ENCODE results near the gene ACTG1.

Gene ACTG1

DNA sequence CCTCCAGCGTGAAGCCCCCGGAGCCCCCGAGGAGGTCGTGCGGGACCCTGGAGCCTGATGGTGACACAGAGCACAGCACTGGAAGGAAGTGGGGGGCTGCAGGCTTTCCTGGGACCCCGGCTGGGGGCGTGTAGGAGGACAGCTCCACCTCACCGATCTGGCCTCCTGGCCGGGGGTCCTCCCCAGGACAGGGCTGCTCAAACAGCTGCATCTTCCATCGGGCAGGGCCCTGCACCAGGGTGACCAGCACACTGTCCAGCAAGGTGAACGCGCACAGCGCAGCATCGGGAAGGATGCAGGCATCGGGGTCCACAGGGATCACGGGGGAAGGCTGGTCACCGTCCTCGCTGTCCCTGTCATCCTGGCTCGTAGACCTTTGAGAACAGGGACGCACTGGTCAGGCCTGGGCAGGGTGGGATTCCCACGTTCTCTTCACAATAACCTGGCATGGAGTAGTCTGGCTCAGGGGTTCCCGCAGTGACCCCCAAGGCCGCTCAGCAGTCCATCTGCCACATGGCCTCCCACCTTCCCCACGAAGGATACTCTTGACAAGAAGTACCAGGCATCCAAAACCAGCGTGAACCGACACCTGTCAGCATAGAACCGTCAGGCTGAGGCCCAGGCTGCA, 38.3 kb upstream of the ACTG1 start:
- Histone ChIP-seq H3K4me1 (ENCODE audit: insufficient read depth, low read length) (peaks cover 21% of the 10 kb centered on the region), H3K4me3 (ENCODE audit: low read length) (peak overlapping the region; percentile 72), H3K36me3 (ENCODE audit: insufficient read depth, low read length) (peaks cover 32% of the 10 kb centered on the region), H3K9me3 (ENCODE audit: low read length) (no peaks in the 10 kb centered on the region), H3K27me3 (ENCODE audit: insufficient read depth, low read length) (no peaks in the 10 kb centered on the region), H2AFZ (ENCODE audit: low read depth, low read length) (no peak overlapping the region)

DNA sequence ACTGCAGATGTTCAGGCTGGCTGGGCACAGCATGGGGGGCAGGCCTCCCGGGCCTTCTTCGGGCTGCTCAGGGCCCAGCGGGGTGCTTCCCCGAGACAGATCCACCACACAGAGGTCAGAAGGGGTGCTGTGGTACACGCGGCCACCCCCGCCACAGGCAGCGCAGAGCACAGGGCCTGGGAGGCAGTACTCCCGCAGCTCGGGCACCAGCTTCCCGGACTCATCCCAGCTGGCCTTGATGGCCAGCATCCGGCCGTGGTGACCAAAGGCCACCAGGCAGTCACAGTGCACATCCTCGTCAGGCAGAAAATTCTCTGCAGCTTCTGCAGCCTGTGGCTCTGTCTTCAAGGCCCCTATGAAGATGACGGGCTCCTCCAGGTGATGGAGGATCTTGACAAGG, 37.7 kb upstream of the ACTG1 start:
- H3K4me3 ChIP-seq (ENCODE audit: low read length), result no peak overlapping the region

GRCh38 chr17:81549826-81550225, 37.2 kb upstream of the ACTG1 start:
- Histone ChIP-seq H3K9me3 (ENCODE audit: low read length) (no peaks in the 10 kb centered on the region), H3K4me3 (ENCODE audit: low read length) (no peak overlapping the region), H3K36me3 (ENCODE audit: insufficient read depth, low read length) (peaks cover 42% of the 10 kb centered on the region), H3K4me1 (ENCODE audit: insufficient read depth, low read length) (peaks cover 21% of the 10 kb centered on the region), H2AFZ (ENCODE audit: low read depth, low read length) (no peak overlapping the region), H3K27me3 (ENCODE audit: insufficient read depth, low read length) (no peaks in the 10 kb centered on the region)

More for the DNA sequence above, 37.7 kb upstream of the ACTG1 start:
- no peaks in the 10 kb centered on the region for H3K9me3 ChIP-seq (ENCODE audit: low read length)
- H3K36me3 ChIP-seq (ENCODE audit: insufficient read depth, low read length), result peaks cover 39% of the 10 kb centered on the region
- peaks cover 21% of the 10 kb centered on the region for H3K4me1 ChIP-seq (ENCODE audit: insufficient read depth, low read length)
- no peaks in the 10 kb centered on the region for H3K27me3 ChIP-seq (ENCODE audit: insufficient read depth, low read length)
- H2AFZ ChIP-seq (ENCODE audit: low read depth, low read length), result no peak overlapping the region

GRCh38 chr17:81549031-81549557, 36.5 kb upstream of the ACTG1 start:
- Histone ChIP-seq H3K9me3 (ENCODE audit: low read length) (no peaks in the 10 kb centered on the region), H3K4me3 (ENCODE audit: low read length) (no peak overlapping the region), H2AFZ (ENCODE audit: low read depth, low read length) (no peak overlapping the region), H3K36me3 (ENCODE audit: insufficient read depth, low read length) (peaks cover 47% of the 10 kb centered on the region), H3K4me1 (ENCODE audit: insufficient read depth, low read length) (peaks cover 21% of the 10 kb centered on the region), H3K27me3 (ENCODE audit: insufficient read depth, low read length) (no peaks in the 10 kb centered on the region)

GRCh38 chr17:81547614-81547982, 35.0 kb upstream of the ACTG1 start:
- H3K36me3 ChIP-seq (ENCODE audit: insufficient read depth, low read length), result peaks cover 60% of the 10 kb centered on the region
- H3K4me3 ChIP-seq (ENCODE audit: low read length), result no peak overlapping the region
- peaks cover 11% of the 10 kb centered on the region for H3K4me1 ChIP-seq (ENCODE audit: insufficient read depth, low read length)
- H2AFZ ChIP-seq (ENCODE audit: low read depth, low read length), result no peak overlapping the region
- H3K9me3 ChIP-seq (ENCODE audit: low read length), result no peaks in the 10 kb centered on the region
- H3K27me3 ChIP-seq (ENCODE audit: insufficient read depth, low read length), result no peaks in the 10 kb centered on the region

GRCh38 chr17:81546906-81547613, 34.5 kb upstream of the ACTG1 start:
- Histone ChIP-seq H3K36me3 (ENCODE audit: insufficient read depth, low read length) (peaks cover 63% of the 10 kb centered on the region), H3K4me1 (ENCODE audit: insufficient read depth, low read length) (peaks cover 11% of the 10 kb centered on the region), H3K9me3 (ENCODE audit: low read length) (no peaks in the 10 kb centered on the region), H3K27me3 (ENCODE audit: insufficient read depth, low read length) (no peaks in the 10 kb centered on the region), H3K4me3 (ENCODE audit: low read length) (no peak overlapping the region), H2AFZ (ENCODE audit: low read depth, low read length) (no peak overlapping the region)

DNA sequence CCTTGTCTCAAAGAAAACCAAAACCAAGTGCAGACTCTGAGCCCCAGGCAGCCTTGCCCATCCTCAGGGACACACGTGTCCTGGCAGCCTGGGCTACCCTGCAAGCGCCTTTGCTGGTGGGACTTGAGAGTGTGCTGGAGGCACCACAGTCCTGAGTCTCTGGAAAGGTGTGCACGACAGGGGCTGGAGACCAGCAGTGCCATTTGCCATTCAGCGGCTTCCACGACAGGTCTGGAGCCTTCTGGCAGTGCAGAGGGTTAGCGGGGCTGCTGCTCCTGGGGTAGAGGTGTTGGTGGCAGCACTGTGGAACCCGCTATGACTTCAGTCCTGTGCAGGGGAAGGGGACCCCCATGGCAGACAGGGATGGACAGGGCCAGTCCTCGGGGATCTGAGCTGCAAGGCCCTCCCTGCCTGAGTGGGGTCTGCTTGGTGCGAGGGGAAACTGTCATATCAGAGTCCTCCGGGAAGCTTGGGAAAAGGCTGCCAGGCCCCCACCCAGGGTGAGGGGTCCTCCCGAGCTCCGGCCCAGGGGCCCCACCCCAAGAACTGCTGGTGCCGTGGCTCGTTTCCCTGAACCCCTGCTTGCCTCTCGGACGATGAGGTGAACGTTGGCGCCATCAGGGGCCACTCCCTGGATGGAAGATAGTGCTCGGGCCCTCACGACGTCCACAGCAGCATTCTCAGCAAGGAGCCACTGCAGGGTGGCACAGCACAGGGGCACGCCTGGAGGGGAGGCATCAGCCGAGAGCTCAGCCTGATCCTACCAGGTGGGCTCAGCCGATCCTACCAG, 32.8 kb upstream of the ACTG1 start:
- no peaks in the 10 kb centered on the region for H3K9me3 ChIP-seq (ENCODE audit: low read length)
- peaks cover 69% of the 10 kb centered on the region for H3K36me3 ChIP-seq (ENCODE audit: insufficient read depth, low read length)
- no peak overlapping the region for H3K4me3 ChIP-seq (ENCODE audit: low read length)
- no peak overlapping the region for H2AFZ ChIP-seq (ENCODE audit: low read depth, low read length)
- H3K27me3 ChIP-seq (ENCODE audit: insufficient read depth, low read length), result no peaks in the 10 kb centered on the region
- no peaks in the 10 kb centered on the region for H3K4me1 ChIP-seq (ENCODE audit: insufficient read depth, low read length)

- Histone ChIP-seq H2AFZ (ENCODE audit: low read depth, low read length) (no peak overlapping the region), H3K9me3 (ENCODE audit: low read length) (no peaks in the 10 kb centered on the region), H3K4me1 (ENCODE audit: insufficient read depth, low read length) (no peaks in the 10 kb centered on the region), H3K27me3 (ENCODE audit: insufficient read depth, low read length) (no peaks in the 10 kb centered on the region), H3K36me3 (ENCODE audit: insufficient read depth, low read length) (peaks cover 67% of the 10 kb centered on the region), H3K4me3 (ENCODE audit: low read length) (no peak overlapping the region)
These were observed 31.8 kb upstream of the ACTG1 start for GRCh38 chr17:81544281-81544974.

DNA sequence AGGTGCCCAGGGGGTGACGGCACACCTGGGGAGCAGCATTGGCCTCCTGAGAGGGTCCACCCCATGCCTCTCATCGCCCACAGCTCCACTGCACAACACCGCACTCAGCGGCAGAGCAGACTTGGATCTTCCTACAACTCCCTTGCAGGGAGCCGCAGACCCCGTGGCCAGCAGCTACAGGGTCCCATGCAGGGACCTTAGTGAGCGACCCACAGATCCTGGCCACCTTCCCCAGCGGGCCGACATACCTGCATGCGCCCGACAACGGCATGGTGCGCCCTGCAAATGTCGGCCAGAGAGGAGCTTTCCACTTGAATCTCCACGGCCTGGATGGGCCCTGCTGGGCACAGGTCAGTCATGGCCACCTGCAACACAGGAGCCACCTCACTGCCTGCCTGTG, 31.2 kb upstream of the ACTG1 start:
- no peaks in the 10 kb centered on the region for H3K9me3 ChIP-seq (ENCODE audit: low read length)
- no peaks in the 10 kb centered on the region for H3K27me3 ChIP-seq (ENCODE audit: insufficient read depth, low read length)
- H3K4me3 ChIP-seq (ENCODE audit: low read length), result no peak overlapping the region
- H2AFZ ChIP-seq (ENCODE audit: low read depth, low read length), result no peak overlapping the region
- no peaks in the 10 kb centered on the region for H3K4me1 ChIP-seq (ENCODE audit: insufficient read depth, low read length)
- peaks cover 61% of the 10 kb centered on the region for H3K36me3 ChIP-seq (ENCODE audit: insufficient read depth, low read length)

GRCh38 chr17:81543339-81543675, 30.7 kb upstream of the ACTG1 start:
- Histone ChIP-seq H3K27me3 (ENCODE audit: insufficient read depth, low read length) (no peaks in the 10 kb centered on the region), H3K36me3 (ENCODE audit: insufficient read depth, low read length) (peaks cover 61% of the 10 kb centered on the region), H3K9me3 (ENCODE audit: low read length) (no peaks in the 10 kb centered on the region), H2AFZ (ENCODE audit: low read depth, low read length) (no peak overlapping the region), H3K4me3 (ENCODE audit: low read length) (no peak overlapping the region), H3K4me1 (ENCODE audit: insufficient read depth, low read length) (no peaks in the 10 kb centered on the region)

DNA sequence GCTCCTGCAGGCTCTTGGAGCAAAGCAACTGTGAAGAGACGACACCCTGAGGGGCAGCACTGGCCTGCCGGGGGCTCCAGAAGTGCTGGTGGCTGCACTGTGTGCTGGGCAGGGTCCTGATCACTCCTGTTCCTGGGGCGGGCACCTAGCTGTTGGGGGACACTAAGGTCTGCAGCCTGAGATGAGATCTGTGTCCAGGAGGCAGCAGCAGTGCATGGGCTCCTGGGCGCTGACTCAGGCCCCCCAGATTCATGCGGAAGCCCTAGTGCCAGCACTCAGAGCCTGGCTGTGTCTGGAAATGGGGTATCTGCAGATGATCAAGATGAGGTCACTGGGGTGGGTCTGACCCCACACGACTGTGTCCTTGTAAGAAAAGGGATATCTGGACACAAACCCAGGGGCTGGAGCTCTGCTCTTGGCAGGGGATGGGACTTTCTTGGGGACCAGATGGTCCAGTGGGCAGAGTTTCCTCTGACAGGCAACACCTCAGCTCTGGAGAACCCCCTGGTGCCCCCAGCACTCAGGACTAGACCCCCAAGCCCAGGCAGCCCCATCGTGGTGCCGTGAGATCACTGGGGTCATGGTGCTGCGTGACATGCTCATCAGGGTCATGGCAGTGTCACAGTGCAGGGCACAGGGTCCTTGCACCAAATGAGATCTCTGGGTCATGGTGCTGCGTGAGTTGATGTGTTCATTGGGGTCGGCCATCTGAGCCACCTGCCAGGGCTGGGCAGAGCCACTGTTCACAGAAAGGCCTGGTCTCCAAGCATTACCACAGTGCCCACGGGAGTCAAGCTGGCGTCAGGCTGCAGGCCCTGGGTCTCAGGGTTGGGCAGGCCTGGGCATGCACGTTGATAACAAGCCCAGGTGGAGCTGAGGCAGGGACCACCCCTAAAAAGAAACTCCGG, 30.1 kb upstream of the ACTG1 start:
- no peak overlapping the region for H2AFZ ChIP-seq (ENCODE audit: low read depth, low read length)
- H3K4me1 ChIP-seq (ENCODE audit: insufficient read depth, low read length), result peaks cover 4% of the 10 kb centered on the region
- H3K36me3 ChIP-seq (ENCODE audit: insufficient read depth, low read length), result peaks cover 57% of the 10 kb centered on the region
- H3K4me3 ChIP-seq (ENCODE audit: low read length), result no peak overlapping the region
- H3K9me3 ChIP-seq (ENCODE audit: low read length), result no peaks in the 10 kb centered on the region
- H3K27me3 ChIP-seq (ENCODE audit: insufficient read depth, low read length), result no peaks in the 10 kb centered on the region

- Histone ChIP-seq H3K27me3 (ENCODE audit: insufficient read depth, low read length) (no peaks in the 10 kb centered on the region), H3K36me3 (ENCODE audit: insufficient read depth, low read length) (peaks cover 45% of the 10 kb centered on the region), H3K9me3 (ENCODE audit: low read length) (no peaks in the 10 kb centered on the region), H3K4me1 (ENCODE audit: insufficient read depth, low read length) (peaks cover 4% of the 10 kb centered on the region), H2AFZ (ENCODE audit: low read depth, low read length) (no peak overlapping the region), H3K4me3 (ENCODE audit: low read length) (no peak overlapping the region)
These were observed 28.5 kb upstream of the ACTG1 start for GRCh38 chr17:81541123-81541522.
